K562 (cell line): ENCODE results near the gene HSF4. TPM values are rescaled to one million over a fixed set of nuclear protein-coding genes. Genes with fewer than 3 reads are reported as not detected.

Experiments
- ATAC-seq: fragments of 200-7000 bp; cut with Tn5 transposase; 3 replicates; pipeline ENCODE4 v1.9.1; 2020; ENCODE audit warnings: moderate library complexity
- BruUV-seq: library from RNA; stranded (reverse); fragments of 400-500 nt; replicated peaks from 2 replicates; lab custom pipeline; 2021; lab: Mats Ljungman, UMichigan
- CTCF ChIA-PET: fragments of 300-600 bp; formaldehyde crosslinking; extraction: SDS; loops from one replicate; lab custom pipeline; 2021; ENCODE audit warnings: low intra/inter-chr PET ratio; lab: Yijun Ruan, JAX
- POLR2A ChIA-PET: fragments of 300-600, 350-650 bp; sonication (Branson Sonifier 250); formaldehyde crosslinking; extraction: SDS; loops from one replicate; lab custom pipeline; 2021; ENCODE audit warnings: antibody characterized with exemption, inconsistent platforms; lab: Yijun Ruan, JAX
- DNase-seq, 4 experiments: peaks; one replicate each; pipeline versions ENCODE4 v3.0.0 to v3.0.0-alpha.2; 2011 to 2018; ENCODE audit warnings: low spot score in 3 of 4, mixed read lengths in 3 of 4; ENCODE audit errors: extremely low read depth in 1 of 4
- FAIRE-seq: peaks from 2 replicates; lab custom pipeline; 2011; peaks lifted over from hg19 to GRCh38; lab: Jason Lieb, UNC
- H2AFZ ChIP-seq: 2 replicates; pipeline ENCODE4 v1.6.0; 2011; ENCODE audit warnings: low read depth, low read length, control low read depth, inconsistent platforms
- H3K27ac ChIP-seq: fragments of 200-600 bp; 3 replicates; pipeline ENCODE4 v1.8.0; 2011; ENCODE audit warnings: low read depth, mild to moderate bottlenecking, control low read depth, inconsistent platforms, low read length, moderate library complexity, mixed read lengths; ENCODE audit errors: extremely low read depth
- H3K27me3 ChIP-seq, 2 experiments: fragments of 300-600 bp in 1 of 2; 2 replicates in 1 of 2; 3 replicates in 1 of 2; pipeline versions ENCODE4 v1.6.0 to v1.8.0; 2011; ENCODE audit warnings: inconsistent platforms in 2 of 2, low read length in 2 of 2, mild to moderate bottlenecking in 1 of 2, mixed read lengths in 1 of 2, moderate library complexity in 1 of 2; ENCODE audit not compliant: control insufficient read depth in 2 of 2, insufficient read depth in 2 of 2
- H3K36me3 ChIP-seq: fragments of 300-600 bp; 3 replicates; pipeline ENCODE4 v1.8.0; 2011; ENCODE audit warnings: mild to moderate bottlenecking, low read length, inconsistent platforms; ENCODE audit not compliant: control insufficient read depth, insufficient read depth
- H3K4me1 ChIP-seq, 2 experiments: fragments of 200-600 bp in 1 of 2; replicated peaks in 1 of 2; 2 replicates in 1 of 2; 3 replicates in 1 of 2; pipeline versions ENCODE4 v1.5.1 to v1.8.0; 2011; ENCODE audit warnings: inconsistent platforms in 2 of 2, low read length in 2 of 2, mild to moderate bottlenecking in 1 of 2, mixed read lengths in 1 of 2, moderate library complexity in 1 of 2; ENCODE audit not compliant: control insufficient read depth in 2 of 2, insufficient read depth in 2 of 2
- H3K4me2 ChIP-seq: 2 replicates; pipeline ENCODE4 v1.6.1; 2011; ENCODE audit warnings: low read length, control low read depth, inconsistent platforms, mixed read lengths; ENCODE audit not compliant: insufficient read depth
- H3K4me3 ChIP-seq: fragments of 200-600 bp; sonication (generic), shearing (Covaris generic); 2 replicates; pipeline ENCODE4 v1.5.1; 2016; ENCODE audit warnings: control low read depth, inconsistent platforms
- H3K79me2 ChIP-seq: fragments of 200-600 bp; 3 replicates; pipeline ENCODE4 v1.8.0; 2011; ENCODE audit warnings: low read length, inconsistent platforms; ENCODE audit not compliant: control insufficient read depth, insufficient read depth
- H3K9ac ChIP-seq, 2 experiments: 2 replicates each; pipeline versions ENCODE4 v1.6.0 to v1.6.1; 2011; ENCODE audit warnings: low read depth in 2 of 2, low read length in 2 of 2, control low read depth in 1 of 2, inconsistent platforms in 1 of 2, mild to moderate bottlenecking in 1 of 2, mixed read lengths in 1 of 2; ENCODE audit not compliant: insufficient read depth in 1 of 2
- H3K9me1 ChIP-seq: one replicate; pipeline ENCODE4 v1.6.0; 2011; ENCODE audit warnings: inconsistent platforms, mild to moderate bottlenecking, low read length, moderate library complexity; ENCODE audit not compliant: control insufficient read depth, insufficient read depth
- H3K9me3 ChIP-seq: replicated peaks from 2 replicates; pipeline ENCODE4 v1.5.1; 2011; ENCODE audit warnings: low read depth, low read length, inconsistent platforms; ENCODE audit not compliant: control insufficient read depth, insufficient read depth
- H4K20me1 ChIP-seq: replicated peaks from 2 replicates; pipeline ENCODE4 v1.6.1; 2011; ENCODE audit warnings: low read length, inconsistent platforms, mixed read lengths; ENCODE audit not compliant: control insufficient read depth, insufficient read depth
- FOSL1 ChIP-seq: fragments of 200-800 bp; sonication (Bioruptor generic); conservative IDR thresholded peaks from 2 replicates; pipeline ENCODE4 v1.6.1; 2016; ENCODE audit warnings: missing genetic modification characterization, missing compliant biosample characterization
- MEIS2 ChIP-seq: fragments of 450-650 bp; IDR thresholded peaks from 2 replicates; pipeline ENCODE4 v1.6.1; 2014; ENCODE audit warnings: mild to moderate bottlenecking; ENCODE audit not compliant: partially characterized antibody
- MIER1 ChIP-seq: fragments of 450-650 bp; IDR thresholded peaks from 2 replicates; pipeline ENCODE4 v1.6.1; 2016; ENCODE audit warnings: antibody characterized with exemption, mild to moderate bottlenecking, low read depth
- TARDBP ChIP-seq: fragments of 450-650 bp; IDR thresholded peaks from 2 replicates; pipeline ENCODE4 v1.6.1; 2016
- ZC3H4 ChIP-seq: sonication (generic); formaldehyde crosslinking; IDR thresholded peaks from 2 replicates; pipeline ENCODE4 v1.9.0; 2021; ENCODE audit warnings: missing genetic modification reagents, borderline replicate concordance
- ZNF165 ChIP-seq: fragments of 250-450 bp; sonication (Bioruptor Pico); IDR thresholded peaks from 2 replicates; pipeline ENCODE4 v1.4.0; 2020; ENCODE audit warnings: borderline replicate concordance
- ZNF384 ChIP-seq: IDR thresholded peaks from 2 replicates; pipeline ENCODE4 v1.6.1; 2012; ENCODE audit warnings: low read depth, low read length, improper control_type of control experiment
- ZNF41 ChIP-seq: fragments of 250-450 bp; sonication (Bioruptor Pico); conservative IDR thresholded peaks from 2 replicates; pipeline ENCODE4 v1.4.0; 2020; ENCODE audit warnings: mild to moderate bottlenecking
- WGBS: fragments of 100-300 bp; shearing (Covaris generic); methylation state at CpG from one replicate; pipeline ENCODE4 v1.1.6; 2016; ENCODE audit warnings: low coverage, mixed read lengths; ENCODE audit not compliant: insufficient coverage; ENCODE audit errors: missing lambda C conversion rate; 5-methylcytosine and 5-hydroxymethylcytosine counted together
- in situ Hi-C: fragments of 300-500 bp; cut with MboI; formaldehyde crosslinking; loops from 4 replicates; pipeline ENCODE4 v1.15.0; 2018; ENCODE audit warnings: inconsistent platforms, mixed read lengths
- intact Hi-C: fragments of 100-400 bp; cut with micrococcal nuclease; formaldehyde crosslinking; loops from 2 replicates; pipeline ENCODE4 v1.14.2; 2022
- polyA plus RNA-seq, 8 experiments: library from polyadenylated mRNA; depleted of rRNA in 4 of 8; stranded (reverse) in 5 of 8; unstranded in 3 of 8; fragments of >200 nt; fragmentation: Nextera tagmentation in 2 of 8; fragmentation: Illumina TruSeq in 1 of 8; extraction: Ambion mirVana in 2 of 8; extraction: Trizol in 1 of 8; gene quantifications; 2 replicates each; pipeline versions ENCODE4 v1.2.1 to v1.2.3, GENCODE V29; 2011 to 2014; ENCODE audit warnings: inconsistent platforms in 1 of 8, missing spikeins in 1 of 8
- total RNA-seq, 7 experiments: library from RNA; depleted of rRNA in 6 of 7; stranded (reverse); fragments of >200 nt in 6 of 7; fragmentation: Illumina TruSeq in 2 of 7; extraction: Trizol in 2 of 7; gene quantifications; 2 replicates each; pipeline versions ENCODE4 v1.2.1 to v1.2.3, GENCODE V29; 2011 to 2021; ENCODE audit warnings: low replicate concordance in 1 of 7
- TF ChIP-seq, protein P1 (sequence below): fragments of 450-650 bp; IDR thresholded peaks from 2 replicates; pipeline ENCODE4 v1.6.1; 2017; ENCODE audit warnings: antibody characterized with exemption
- TF ChIP-seq, protein P2 (sequence below): sonication (generic); formaldehyde crosslinking; IDR thresholded peaks from 2 replicates; pipeline ENCODE4 v1.5.0; 2020; ENCODE audit warnings: missing genetic modification reagents
- TF ChIP-seq, protein P3 (sequence below): fragments of 250-450 bp; sonication (Bioruptor Pico); IDR thresholded peaks from 2 replicates; pipeline ENCODE4 v1.8.0; 2021; ENCODE audit warnings: moderate library complexity, mild to moderate bottlenecking, inconsistent platforms

HSF4 gene
- total and polyA plus RNA-seq, 9 of the 15 experiments (the other 6 are each of a cell fraction or from before 2014, with no cell fraction given): 0.50 to 35.4 (median 8.8) TPM; not detected in 1

DNA sequence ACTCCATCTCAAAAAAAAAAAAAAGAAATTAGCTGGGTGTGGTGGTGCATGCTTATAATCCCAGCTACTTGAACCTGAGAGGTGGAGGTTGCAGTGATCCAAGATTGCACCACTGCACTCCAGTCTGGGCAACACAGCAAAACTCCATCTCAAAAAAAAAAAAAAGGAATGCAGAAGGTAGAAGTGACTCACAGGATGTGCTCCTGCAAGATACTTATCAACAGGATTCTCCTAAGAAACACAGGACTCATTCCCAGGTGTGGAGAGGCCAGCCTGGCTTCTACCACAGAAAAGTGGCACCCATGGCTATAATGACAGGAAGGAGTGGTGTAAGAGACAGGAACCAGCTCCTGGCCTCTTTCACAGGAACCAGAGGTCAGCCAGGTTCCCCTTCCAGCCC lies 48.2 kb downstream of the HSF4 start:
- H3K27me3 ChIP-seq: no peaks in the 10 kb centered on the region
- H3K4me3 ChIP-seq: no peak overlapping the region
- no peaks in the 10 kb centered on the region for H3K9me3 ChIP-seq
- no peaks in the 10 kb centered on the region for H3K79me2 ChIP-seq
- ATAC-seq (no peak), FAIRE-seq (no peak), DNase-seq (no peak)
- no peaks in the 10 kb centered on the region for H3K9me1 ChIP-seq
- in situ Hi-C loops (no loop called here), intact Hi-C loops (no loop called here)
- H3K27ac ChIP-seq: no peak overlapping the region
- H2AFZ ChIP-seq: no peak overlapping the region
- peaks cover 20 to 49% of the 10 kb centered on the region in 2 experiments for H3K4me1 ChIP-seq
- no peaks in the 10 kb centered on the region for H3K36me3 ChIP-seq
- no peak overlapping the region for H3K4me2 ChIP-seq
- H3K9ac ChIP-seq: no peak overlapping the region; a peak in 1 of 4 replicates
- TF ChIP-seq ZNF384 (peak; percentile 32; the same call in 1 of the 2 replicates), ZNF41 (no peak), FOSL1 (0 out of 2 replicates have a peak, but pooled peaks have one; percentile 25), MIER1 (no peak)
- ChIA-PET CTCF (no interaction called here), POLR2A (interaction anchor here (0.8 to 0.9 kb wide), 2 partner anchors 11 to 16 kb away, joined by 3 read pairs; no protein-coding TSS in a partner anchor)
- H4K20me1 ChIP-seq: no peaks in the 10 kb centered on the region
- no TSS peak for BruUV-seq

DNA sequence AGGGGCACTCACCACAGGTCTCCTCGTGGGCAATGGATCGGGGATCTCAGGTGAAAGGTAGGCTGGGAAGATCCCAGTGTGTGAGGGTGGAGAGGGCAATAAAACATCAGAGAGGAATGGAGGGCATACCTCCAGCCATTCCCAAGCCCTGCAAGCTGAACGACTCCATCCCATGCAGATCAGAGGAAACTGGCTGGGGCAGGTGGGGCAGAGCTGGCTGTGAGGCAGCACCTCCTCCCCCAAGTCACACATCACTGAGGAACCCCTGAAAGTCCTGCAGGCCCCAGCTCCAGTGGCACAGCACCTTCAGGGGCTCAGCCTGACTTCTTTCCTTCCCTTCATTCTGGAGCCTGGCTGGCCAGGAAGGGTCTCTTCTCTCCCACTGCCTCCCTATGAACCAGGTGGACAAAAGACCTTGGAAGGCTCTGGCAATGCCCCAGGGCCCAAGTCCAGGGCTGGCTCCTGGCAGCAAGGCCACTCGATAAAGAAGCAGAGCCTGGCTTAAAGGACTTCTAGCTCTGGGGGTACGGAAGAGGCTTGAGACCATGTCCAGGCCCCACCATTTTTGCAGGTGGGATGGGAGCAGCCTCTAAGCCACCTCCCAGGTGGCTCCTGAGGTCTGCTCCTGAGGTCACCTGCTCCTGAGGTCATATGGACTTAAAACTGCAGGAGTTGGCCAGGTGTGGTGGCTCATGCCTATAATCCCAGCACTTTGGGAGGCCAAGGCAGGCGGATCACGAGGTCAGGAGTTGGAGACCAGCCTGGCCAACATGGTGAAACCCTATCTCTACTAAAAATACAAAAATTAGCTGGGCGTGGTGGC lies 48.9 kb downstream of the HSF4 start:
- peak overlapping the region in 1 of 2 experiments; percentile 70; a peak in 2 of 4 replicates for H3K9ac ChIP-seq
- no peak overlapping the region for H3K27ac ChIP-seq
- H3K9me3 ChIP-seq: no peaks in the 10 kb centered on the region
- TF ChIP-seq ZNF165 (CRISPR knock-in tag): no peak
- TF ChIP-seq, protein P1, sequence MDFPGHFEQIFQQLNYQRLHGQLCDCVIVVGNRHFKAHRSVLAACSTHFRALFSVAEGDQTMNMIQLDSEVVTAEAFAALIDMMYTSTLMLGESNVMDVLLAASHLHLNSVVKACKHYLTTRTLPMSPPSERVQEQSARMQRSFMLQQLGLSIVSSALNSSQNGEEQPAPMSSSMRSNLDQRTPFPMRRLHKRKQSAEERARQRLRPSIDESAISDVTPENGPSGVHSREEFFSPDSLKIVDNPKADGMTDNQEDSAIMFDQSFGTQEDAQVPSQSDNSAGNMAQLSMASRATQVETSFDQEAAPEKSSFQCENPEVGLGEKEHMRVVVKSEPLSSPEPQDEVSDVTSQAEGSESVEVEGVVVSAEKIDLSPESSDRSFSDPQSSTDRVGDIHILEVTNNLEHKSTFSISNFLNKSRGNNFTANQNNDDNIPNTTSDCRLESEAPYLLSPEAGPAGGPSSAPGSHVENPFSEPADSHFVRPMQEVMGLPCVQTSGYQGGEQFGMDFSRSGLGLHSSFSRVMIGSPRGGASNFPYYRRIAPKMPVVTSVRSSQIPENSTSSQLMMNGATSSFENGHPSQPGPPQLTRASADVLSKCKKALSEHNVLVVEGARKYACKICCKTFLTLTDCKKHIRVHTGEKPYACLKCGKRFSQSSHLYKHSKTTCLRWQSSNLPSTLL: no peak
- TF ChIP-seq, protein P2, sequence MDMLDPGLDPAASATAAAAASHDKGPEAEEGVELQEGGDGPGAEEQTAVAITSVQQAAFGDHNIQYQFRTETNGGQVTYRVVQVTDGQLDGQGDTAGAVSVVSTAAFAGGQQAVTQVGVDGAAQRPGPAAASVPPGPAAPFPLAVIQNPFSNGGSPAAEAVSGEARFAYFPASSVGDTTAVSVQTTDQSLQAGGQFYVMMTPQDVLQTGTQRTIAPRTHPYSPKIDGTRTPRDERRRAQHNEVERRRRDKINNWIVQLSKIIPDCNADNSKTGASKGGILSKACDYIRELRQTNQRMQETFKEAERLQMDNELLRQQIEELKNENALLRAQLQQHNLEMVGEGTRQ: no peak
- TF ChIP-seq TARDBP: no peak
- TF ChIP-seq ZC3H4 (CRISPR knock-in tag): no peak
- TF ChIP-seq, protein P3, sequence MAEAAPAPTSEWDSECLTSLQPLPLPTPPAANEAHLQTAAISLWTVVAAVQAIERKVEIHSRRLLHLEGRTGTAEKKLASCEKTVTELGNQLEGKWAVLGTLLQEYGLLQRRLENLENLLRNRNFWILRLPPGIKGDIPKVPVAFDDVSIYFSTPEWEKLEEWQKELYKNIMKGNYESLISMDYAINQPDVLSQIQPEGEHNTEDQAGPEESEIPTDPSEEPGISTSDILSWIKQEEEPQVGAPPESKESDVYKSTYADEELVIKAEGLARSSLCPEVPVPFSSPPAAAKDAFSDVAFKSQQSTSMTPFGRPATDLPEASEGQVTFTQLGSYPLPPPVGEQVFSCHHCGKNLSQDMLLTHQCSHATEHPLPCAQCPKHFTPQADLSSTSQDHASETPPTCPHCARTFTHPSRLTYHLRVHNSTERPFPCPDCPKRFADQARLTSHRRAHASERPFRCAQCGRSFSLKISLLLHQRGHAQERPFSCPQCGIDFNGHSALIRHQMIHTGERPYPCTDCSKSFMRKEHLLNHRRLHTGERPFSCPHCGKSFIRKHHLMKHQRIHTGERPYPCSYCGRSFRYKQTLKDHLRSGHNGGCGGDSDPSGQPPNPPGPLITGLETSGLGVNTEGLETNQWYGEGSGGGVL: no peak
- no peak for TF ChIP-seq MEIS2

More for the DNA sequence above, 48.9 kb downstream of the HSF4 start:
- intact Hi-C loops (no loop called here), in situ Hi-C loops (no loop called here)
- Histone ChIP-seq H3K27me3 (no peaks in the 10 kb centered on the region), H3K4me2 (no peak overlapping the region), H3K4me3 (no peak overlapping the region), H3K79me2 (no peaks in the 10 kb centered on the region), H3K9me1 (no peaks in the 10 kb centered on the region), H4K20me1 (no peaks in the 10 kb centered on the region), H2AFZ (no peak overlapping the region), H3K36me3 (no peaks in the 10 kb centered on the region), H3K4me1 (peaks cover 20 to 43% of the 10 kb centered on the region in 2 experiments)
- ChIA-PET POLR2A (interaction anchor here (0.9 kb wide), 1 partner anchor 10 kb away, joined by 3 read pairs; no protein-coding TSS in a partner anchor), CTCF (no interaction called here)
- 45% methylated on average over 7 of the region's 8 CpGs for whole genome bisulfite sequencing
- DNase-seq (no peak), ATAC-seq (no peak), FAIRE-seq (no peak)
- BruUV-seq: no TSS peak
